Activated T-cell treated with anti-CD3 and anti-CD28 coated beads for 1 hour (primary cell): ENCODE measurements around the gene CD58.
"Not testable (repeated sequence)": the region's sequence is repeated elsewhere in the genome, so short reads cannot be mapped to it uniquely, and the experiment has no call there.

ENCODE experiments used
- DNase-seq: peaks from one replicate; pipeline ENCODE4 v3.0.0-alpha.2; 2020; ENCODE audit warnings: low read depth

The CD58 gene

GRCh38 chr1:116570358-116571214, at the start of gene CD58:
TSS of gene CD58 (minus strand) at chr1:116571026. CDS start at chr1:116570972, 54 bp downstream.
- DNase-seq, result peak; percentile 75

- not testable (repeated sequence) for DNase-seq
Observed at GRCh38 chr1:116620392-116620791, 49.6 kb upstream of the CD58 start.

GRCh38 chr1:116619106-116619505, 48.3 kb upstream of the CD58 start:
- DNase-seq, result not testable (repeated sequence)

GRCh38 chr1:116617808-116618207, 47.0 kb upstream of the CD58 start:
- DNase-seq, result not testable (repeated sequence)

- not testable (repeated sequence) for DNase-seq
Observed at GRCh38 chr1:116613825-116614224, 43.0 kb upstream of the CD58 start.

GRCh38 chr1:116609801-116610371, 39.1 kb upstream of the CD58 start:
- DNase-seq, result not testable (repeated sequence)

GRCh38 chr1:116608841-116609240, 38.0 kb upstream of the CD58 start:
- not testable (repeated sequence) for DNase-seq

GRCh38 chr1:116608151-116608550, 37.3 kb upstream of the CD58 start:
- DNase-seq, result not testable (repeated sequence)

- DNase-seq, result not testable (repeated sequence)
Observed at GRCh38 chr1:116607463-116607862, 36.6 kb upstream of the CD58 start.

- DNase-seq, result not testable (repeated sequence)
Observed at GRCh38 chr1:116606067-116606466, 35.2 kb upstream of the CD58 start.

GRCh38 chr1:116605315-116605714, 34.5 kb upstream of the CD58 start:
- DNase-seq, result no peak

- not testable (repeated sequence) for DNase-seq
Observed at GRCh38 chr1:116604408-116604807, 33.6 kb upstream of the CD58 start.

GRCh38 chr1:116603646-116604045, 32.8 kb upstream of the CD58 start:
- not testable (repeated sequence) for DNase-seq

- not testable (repeated sequence) for DNase-seq
Observed at GRCh38 chr1:116599369-116599768, 28.5 kb upstream of the CD58 start.

- not testable (repeated sequence) for DNase-seq
Observed at GRCh38 chr1:116598420-116599036, 27.7 kb upstream of the CD58 start.

- DNase-seq, result not testable (repeated sequence)
Observed at GRCh38 chr1:116597388-116597787, 26.6 kb upstream of the CD58 start.

- DNase-seq, result not testable (repeated sequence)
Observed at GRCh38 chr1:116596742-116597307, 26.0 kb upstream of the CD58 start.

- DNase-seq, result peak; percentile 13
Observed at GRCh38 chr1:116595946-116596741, 25.3 kb upstream of the CD58 start.

GRCh38 chr1:116595065-116595840, 24.4 kb upstream of the CD58 start:
- DNase-seq, result not testable (repeated sequence)

- not testable (repeated sequence) for DNase-seq
Observed at GRCh38 chr1:116593977-116594376, 23.2 kb upstream of the CD58 start.

GRCh38 chr1:116593401-116593800, 22.6 kb upstream of the CD58 start:
- not testable (repeated sequence) for DNase-seq
